Measurements from ENCODE around the gene SHC4.

- TF ChIP-seq CTCF (conservative IDR thresholded peaks at IDR 0.05 in 1 of 2, IDR thresholded peaks at IDR 0.05 in 1 of 2; ENCODE audit: extremely low read depth in 1 of 2, insufficient read depth in 1 of 2, low read depth in 1 of 2, low read length in 2 of 2) (no peak), EZH2 (IDR thresholded peaks at IDR 0.05; ENCODE audit: borderline replicate concordance, low read length) (no peak)
These were observed 27.1 kb downstream of the SHC4 start for GRCh38 chr15:48936666-48937065.
